ENCODE data around the gene CACNA1D.

CACNA1D gene

GRCh38 chr3:53523346-53523745 is 28.9 kb downstream of the CACNA1D start:
- no peak for DNase-seq (ENCODE audit: low read depth, low spot score)
- ChIA-PET CTCF (no interaction called here), POLR2A (no interaction called here)
- no peak for TF ChIP-seq CTCF (IDR thresholded peaks at IDR 0.05; ENCODE audit: insufficient read depth, low read length, missing control alignments)
- H3K4me3 ChIP-seq (ENCODE audit: low read depth, low read length), result no peak overlapping the region

- no peak for DNase-seq (ENCODE audit: low read depth, low spot score)
- no peak for TF ChIP-seq CTCF (IDR thresholded peaks at IDR 0.05; ENCODE audit: insufficient read depth, low read length, missing control alignments)
- ChIA-PET POLR2A (no interaction called here), CTCF (no interaction called here)
- H3K4me3 ChIP-seq (ENCODE audit: low read depth, low read length), result no peak overlapping the region
Observed at GRCh38 chr3:53524566-53524965, 30.2 kb downstream of the CACNA1D start.

- ChIA-PET CTCF (no interaction called here), POLR2A (no interaction called here)
- no peak overlapping the region for H3K4me3 ChIP-seq (ENCODE audit: low read depth, low read length)
- TF ChIP-seq CTCF (IDR thresholded peaks at IDR 0.05; ENCODE audit: insufficient read depth, low read length, missing control alignments), result no peak
- DNase-seq (ENCODE audit: low read depth, low spot score), result no peak
Observed at GRCh38 chr3:53525765-53526703, 31.6 kb downstream of the CACNA1D start.

GRCh38 chr3:53526704-53527055 is 32.3 kb downstream of the CACNA1D start:
- H3K4me3 ChIP-seq (ENCODE audit: low read depth, low read length), result no peak overlapping the region
- ChIA-PET CTCF (no interaction called here), POLR2A (no interaction called here)
- no peak for DNase-seq (ENCODE audit: low read depth, low spot score)
- no peak for TF ChIP-seq CTCF (IDR thresholded peaks at IDR 0.05; ENCODE audit: insufficient read depth, low read length, missing control alignments)

- ChIA-PET CTCF (no interaction called here), POLR2A (no interaction called here)
- no peak for TF ChIP-seq CTCF (IDR thresholded peaks at IDR 0.05; ENCODE audit: insufficient read depth, low read length, missing control alignments)
- DNase-seq (ENCODE audit: low read depth, low spot score), result no peak
- H3K4me3 ChIP-seq (ENCODE audit: low read depth, low read length), result no peak overlapping the region
Observed at GRCh38 chr3:53530205-53530604, 35.8 kb downstream of the CACNA1D start.

- no peak overlapping the region for H3K4me3 ChIP-seq (ENCODE audit: low read depth, low read length)
- ChIA-PET POLR2A (no interaction called here), CTCF (no interaction called here)
- no peak for TF ChIP-seq CTCF (IDR thresholded peaks at IDR 0.05; ENCODE audit: insufficient read depth, low read length, missing control alignments)
- DNase-seq (ENCODE audit: low read depth, low spot score), result no peak
Observed at GRCh38 chr3:53531749-53532148, 37.3 kb downstream of the CACNA1D start.
